A673 (cell line): ENCODE measurements around the gene NAPSA. TPM values are rescaled to one million over a fixed set of nuclear protein-coding genes. Genes with fewer than 3 reads are reported as not detected.

Experiments used
- Bru-seq: library from RNA; stranded (reverse); fragments of 400-500 nt; gene quantifications from one replicate; lab custom pipeline; 2021; lab: Mats Ljungman, UMichigan
- BruChase-seq, 2 experiments: library from RNA; stranded (reverse); fragments of 400-500 nt; gene quantifications; one replicate each; lab custom pipeline; 2021; lab: Mats Ljungman, UMichigan
- BruUV-seq: library from RNA; stranded (reverse); fragments of 400-500 nt; replicated peaks from 2 replicates; lab custom pipeline; 2021; lab: Mats Ljungman, UMichigan
- CTCF ChIA-PET: fragments of 300-600 bp; sonication (Branson Sonifier 250); formaldehyde crosslinking; loops from one replicate; lab custom pipeline; 2022; ENCODE audit warnings: antibody characterized with exemption; lab: Charles Lee
- POLR2A ChIA-PET: fragments of 300-600 bp; sonication (Branson Sonifier 250); formaldehyde crosslinking; loops from one replicate; lab custom pipeline; 2022; ENCODE audit warnings: antibody characterized with exemption; ENCODE audit not compliant: low non-redundant PET; lab: Charles Lee
- DNase-seq: peaks from one replicate; pipeline ENCODE4 v3.0.0-alpha.2; 2015; ENCODE audit warnings: low spot score
- H3K27ac ChIP-seq: fragments of 200-600 bp; sonication (generic); 2 replicates; pipeline ENCODE4 v1.5.1; 2016; ENCODE audit warnings: mixed run types, low read depth, mild to moderate bottlenecking, mixed read lengths, antibody characterized with exemption, low read length; ENCODE audit not compliant: poor library complexity, severe bottlenecking
- H3K27me3 ChIP-seq: fragments of 200-600 bp; sonication (generic); replicated peaks from 2 replicates; pipeline ENCODE4 v1.6.1; 2017; ENCODE audit warnings: mixed run types, low read depth, mild to moderate bottlenecking, mixed read lengths, antibody characterized with exemption, low read length; ENCODE audit not compliant: insufficient read depth, poor library complexity
- H3K36me3 ChIP-seq: fragments of 200-600 bp; sonication (generic); 2 replicates; pipeline ENCODE4 v1.6.1; 2016; ENCODE audit warnings: mixed run types, mild to moderate bottlenecking, mixed read lengths, antibody characterized with exemption, low read length; ENCODE audit not compliant: insufficient read depth, poor library complexity, severe bottlenecking
- H3K4me1 ChIP-seq: fragments of 200-600 bp; sonication (generic); 2 replicates; pipeline ENCODE4 v1.6.1; 2017; ENCODE audit warnings: mixed run types, mild to moderate bottlenecking, mixed read lengths, antibody characterized with exemption, low read length; ENCODE audit not compliant: insufficient read depth, poor library complexity, severe bottlenecking
- H3K4me3 ChIP-seq: fragments of 200-600 bp; sonication (generic); 2 replicates; pipeline ENCODE4 v1.5.1; 2016; ENCODE audit warnings: low read depth, mixed run types, mild to moderate bottlenecking, mixed read lengths, low read length; ENCODE audit not compliant: poor library complexity, severe bottlenecking
- H3K9me3 ChIP-seq: fragments of 200-600 bp; sonication (generic); 2 replicates; pipeline ENCODE4 v1.6.1; 2016; ENCODE audit warnings: mixed run types, low read depth, mild to moderate bottlenecking, mixed read lengths, antibody characterized with exemption, low read length; ENCODE audit not compliant: poor library complexity, severe bottlenecking
- CTCF ChIP-seq: fragments of 300-800, 200-600 bp; sonication (generic); conservative IDR thresholded peaks from 2 replicates; pipeline ENCODE4 v1.5.1; 2017; ENCODE audit warnings: low read depth, mild to moderate bottlenecking, antibody characterized with exemption, low read length, moderate library complexity, mixed read lengths
- EZH2 ChIP-seq: fragments of 200-600 bp; sonication (generic); IDR thresholded peaks from 2 replicates; pipeline ENCODE4 v1.6.1; 2017; ENCODE audit warnings: borderline replicate concordance, low read depth, mild to moderate bottlenecking, mixed read lengths, antibody characterized with exemption, low read length; ENCODE audit not compliant: poor library complexity, severe bottlenecking
- intact Hi-C: fragments of 100-400 bp; cut with micrococcal nuclease; formaldehyde crosslinking; loops from one replicate; pipeline ENCODE4 v1.10.0; 2022; ENCODE audit not compliant: unreplicated experiment
- long read RNA-seq: library from polyadenylated mRNA; stranded (forward); transcript quantifications from one replicate; pipeline ENCODE4 v2.0.0, GENCODE V29; 2022
- total RNA-seq: library from RNA; stranded (reverse); gene quantifications from 2 replicates; pipeline ENCODE4 v1.2.3, GENCODE V29; 2021

The NAPSA gene
- total RNA-seq, result 0.47 and 0.63 TPM in 2 replicates
- percentile 20 among the genes with signal in this experiment for Bru-seq, nascent RNA
- percentile 24 among the genes with signal in this experiment for BruChase-seq, experiment 1, labeled RNA remaining after a 2-hour chase
- BruChase-seq, experiment 2, labeled RNA remaining after a 6-hour chase, result percentile 26 among the genes with signal in this experiment
- long read RNA-seq, partial matches to known transcripts, result 0 of 1 reads
- long read RNA-seq, other reads (novel, unspliced or antisense), result 1 of 1 reads

- POLR2A ChIA-PET, result no interaction called here
- no peaks in the 10 kb centered on the region for H3K4me1 ChIP-seq
- TF ChIP-seq CTCF, result no peak
- no peak for TF ChIP-seq EZH2
- intact Hi-C loops, result no loop called here
- no peak within 1 kb of the TSS for H3K27ac ChIP-seq
- no peaks in the 10 kb centered on the region for H3K9me3 ChIP-seq
- CTCF ChIA-PET, result interaction anchor here (0.7 to 0.8 kb wide), 2 partner anchors 172 to 437 kb away, joined by 3 to 4 read pairs; partner anchors contain the start of gene ATF5
- DNase-seq, result no peak
- H3K36me3 ChIP-seq, result no peaks in the 10 kb centered on the region
- H3K27me3 ChIP-seq, result no peaks in the 10 kb centered on the region
- no TSS peak for BruUV-seq
- H3K4me3 ChIP-seq, result no peak within 1 kb of the TSS
These were observed at the start of gene NAPSA for GRCh38 chr19:50365434-50366306. Gene NAPSA, minus strand, starts transcription at chr19:50365639. Its CDS starts 18 bp downstream, at chr19:50365621.

GRCh38 chr19:50413531-50413930 lies 48.1 kb upstream of the NAPSA start:
- BruUV-seq, result no TSS peak
- H3K27ac ChIP-seq, result no peak overlapping the region
- CTCF ChIA-PET, result no interaction called here
- H3K4me1 ChIP-seq, result no peaks in the 10 kb centered on the region
- TF ChIP-seq EZH2, result no peak
- no peak for TF ChIP-seq CTCF
- H3K36me3 ChIP-seq, result peaks cover 21% of the 10 kb centered on the region
- POLR2A ChIA-PET, result no interaction called here
- no peaks in the 10 kb centered on the region for H3K27me3 ChIP-seq
- intact Hi-C loops, result no loop called here
- H3K4me3 ChIP-seq, result no peak overlapping the region
- no peaks in the 10 kb centered on the region for H3K9me3 ChIP-seq
- DNase-seq, result no peak

DNA sequence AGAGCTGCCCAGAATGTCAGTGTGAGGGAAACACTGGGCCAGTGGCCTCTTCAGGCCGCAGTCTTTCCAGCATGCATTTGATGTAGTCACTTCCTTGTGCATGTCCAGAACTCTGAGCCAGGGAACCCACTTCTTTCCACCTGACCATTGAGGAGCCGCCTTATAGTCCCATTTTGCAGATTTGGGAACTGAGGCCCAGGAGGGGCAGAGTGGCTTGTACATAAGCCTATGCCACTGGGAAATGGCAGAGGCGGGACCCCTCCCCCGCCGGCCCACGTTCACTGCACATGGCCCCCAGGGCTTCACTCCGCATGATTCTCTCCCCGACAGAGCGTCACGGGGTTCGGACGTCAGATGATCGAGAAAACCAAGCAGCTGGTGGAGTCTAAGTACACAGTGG lies 47.7 kb upstream of the NAPSA start:
- Histone ChIP-seq H3K36me3 (peaks cover 22% of the 10 kb centered on the region), H3K4me3 (no peak overlapping the region), H3K9me3 (no peaks in the 10 kb centered on the region), H3K27ac (no peak overlapping the region), H3K4me1 (no peaks in the 10 kb centered on the region), H3K27me3 (no peaks in the 10 kb centered on the region)
- ChIA-PET CTCF (no interaction called here), POLR2A (no interaction called here)
- no peak for DNase-seq
- no TSS peak for BruUV-seq
- TF ChIP-seq CTCF (no peak), EZH2 (no peak)
- intact Hi-C loops, result no loop called here
